HG03060 (cell line): Measurements from ENCODE around the gene CPLX3.

ENCODE experiments used
- ATAC-seq: cut with Tn5 transposase; IDR thresholded peaks from one replicate; pipeline ENCODE4 v1.9.1; 2021; ENCODE audit warnings: low read depth, moderate number of reproducible peaks; ENCODE audit not compliant: unreplicated experiment

Gene CPLX3

DNA sequence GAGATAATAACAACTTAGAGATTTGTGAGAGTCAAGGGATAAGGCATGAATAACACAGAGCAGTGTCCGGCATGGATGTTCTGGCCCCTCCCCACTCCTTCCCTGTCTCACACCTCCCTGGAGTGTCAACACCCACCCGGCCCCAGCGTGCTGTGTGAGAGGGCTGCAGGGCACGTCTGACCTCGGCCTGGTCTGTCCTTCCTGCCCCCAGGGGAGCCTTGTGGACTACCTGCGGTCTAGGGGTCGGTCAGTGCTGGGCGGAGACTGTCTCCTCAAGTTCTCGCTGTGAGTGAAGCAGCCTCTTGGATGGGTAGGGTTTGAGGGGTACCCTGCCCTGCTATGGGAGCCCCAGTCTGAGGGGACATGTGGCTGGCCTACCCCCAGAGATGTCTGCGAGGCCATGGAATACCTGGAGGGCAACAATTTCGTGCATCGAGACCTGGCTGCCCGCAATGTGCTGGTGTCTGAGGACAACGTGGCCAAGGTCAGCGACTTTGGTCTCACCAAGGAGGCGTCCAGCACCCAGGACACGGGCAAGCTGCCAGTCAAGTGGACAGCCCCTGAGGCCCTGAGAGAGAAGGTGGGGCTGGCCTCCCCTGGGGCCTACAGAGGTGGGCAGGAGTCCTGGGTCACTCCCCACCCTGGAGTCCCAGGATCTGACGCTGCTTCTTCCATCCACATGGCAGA lies 25.0 kb upstream of the CPLX3 start:
- ATAC-seq: no peak

DNA sequence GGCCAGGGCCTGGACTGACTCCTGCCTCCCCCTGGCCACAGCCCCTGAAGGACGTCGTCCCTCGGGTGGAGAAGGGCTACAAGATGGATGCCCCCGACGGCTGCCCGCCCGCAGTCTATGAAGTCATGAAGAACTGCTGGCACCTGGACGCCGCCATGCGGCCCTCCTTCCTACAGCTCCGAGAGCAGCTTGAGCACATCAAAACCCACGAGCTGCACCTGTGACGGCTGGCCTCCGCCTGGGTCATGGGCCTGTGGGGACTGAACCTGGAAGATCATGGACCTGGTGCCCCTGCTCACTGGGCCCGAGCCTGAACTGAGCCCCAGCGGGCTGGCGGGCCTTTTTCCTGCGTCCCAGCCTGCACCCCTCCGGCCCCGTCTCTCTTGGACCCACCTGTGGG lies 24.1 kb upstream of the CPLX3 start:
- no peak for ATAC-seq

DNA sequence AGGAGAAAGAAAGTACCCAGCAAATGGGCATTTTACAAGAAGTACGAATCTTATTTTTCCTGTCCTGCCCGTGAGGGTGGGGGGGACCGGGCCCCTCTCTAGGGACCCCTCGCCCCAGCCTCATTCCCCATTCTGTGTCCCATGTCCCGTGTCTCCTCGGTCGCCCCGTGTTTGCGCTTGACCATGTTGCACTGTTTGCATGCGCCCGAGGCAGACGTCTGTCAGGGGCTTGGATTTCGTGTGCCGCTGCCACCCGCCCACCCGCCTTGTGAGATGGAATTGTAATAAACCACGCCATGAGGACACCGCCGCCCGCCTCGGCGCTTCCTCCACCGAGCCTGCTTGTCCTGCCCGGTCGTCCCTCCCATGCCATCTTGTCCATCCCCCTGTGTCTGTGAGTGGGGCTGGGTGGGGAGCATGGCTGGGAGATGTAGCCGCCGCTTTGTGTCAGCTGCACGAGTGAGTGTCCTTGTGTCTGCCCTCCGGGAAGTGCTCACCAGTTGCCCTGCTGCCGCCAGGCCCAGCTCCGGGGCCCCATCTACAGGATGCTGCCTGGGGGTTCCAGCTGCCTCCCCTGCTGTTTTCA lies 23.5 kb upstream of the CPLX3 start:
- ATAC-seq: no peak

DNA sequence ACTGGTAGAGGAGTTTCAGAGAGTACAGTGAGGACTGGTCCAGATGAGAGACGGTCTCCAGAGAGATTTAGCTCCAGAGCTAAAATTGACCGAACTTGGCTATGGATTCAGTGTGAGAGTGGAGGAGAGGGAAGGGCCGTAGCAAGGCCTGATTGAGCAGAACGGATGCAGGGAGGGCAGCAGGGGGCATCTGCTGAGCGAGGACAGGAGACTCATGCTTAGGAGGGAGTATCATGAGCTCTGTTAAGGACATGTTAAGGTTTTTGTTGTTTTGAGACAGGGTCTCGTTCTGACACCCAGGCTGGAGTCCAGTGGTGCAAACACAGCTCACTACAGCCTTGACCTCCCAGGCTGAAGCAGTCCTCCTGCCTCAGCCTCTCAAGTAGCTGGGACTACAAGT lies 21.5 kb upstream of the CPLX3 start:
- ATAC-seq: no peak

DNA sequence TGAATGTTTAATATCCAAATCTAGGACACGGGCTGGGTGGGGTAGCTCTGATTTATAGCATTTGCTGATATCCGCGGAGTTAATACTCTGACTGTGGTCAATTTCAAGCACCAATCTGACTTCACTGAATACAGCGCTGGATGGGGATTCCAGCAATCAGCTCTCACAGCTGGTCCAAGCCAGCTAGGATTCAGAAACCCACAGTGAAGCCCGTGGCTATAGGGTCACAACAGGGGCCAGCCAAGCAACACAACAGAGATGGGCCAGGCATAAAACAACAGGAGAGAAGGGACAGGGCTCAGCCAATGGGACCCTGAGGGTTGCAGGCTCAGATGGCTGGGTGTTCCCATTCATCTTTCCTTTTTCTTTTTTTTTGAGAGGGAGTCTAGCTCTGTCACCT lies 19.1 kb upstream of the CPLX3 start:
- ATAC-seq: no peak

DNA sequence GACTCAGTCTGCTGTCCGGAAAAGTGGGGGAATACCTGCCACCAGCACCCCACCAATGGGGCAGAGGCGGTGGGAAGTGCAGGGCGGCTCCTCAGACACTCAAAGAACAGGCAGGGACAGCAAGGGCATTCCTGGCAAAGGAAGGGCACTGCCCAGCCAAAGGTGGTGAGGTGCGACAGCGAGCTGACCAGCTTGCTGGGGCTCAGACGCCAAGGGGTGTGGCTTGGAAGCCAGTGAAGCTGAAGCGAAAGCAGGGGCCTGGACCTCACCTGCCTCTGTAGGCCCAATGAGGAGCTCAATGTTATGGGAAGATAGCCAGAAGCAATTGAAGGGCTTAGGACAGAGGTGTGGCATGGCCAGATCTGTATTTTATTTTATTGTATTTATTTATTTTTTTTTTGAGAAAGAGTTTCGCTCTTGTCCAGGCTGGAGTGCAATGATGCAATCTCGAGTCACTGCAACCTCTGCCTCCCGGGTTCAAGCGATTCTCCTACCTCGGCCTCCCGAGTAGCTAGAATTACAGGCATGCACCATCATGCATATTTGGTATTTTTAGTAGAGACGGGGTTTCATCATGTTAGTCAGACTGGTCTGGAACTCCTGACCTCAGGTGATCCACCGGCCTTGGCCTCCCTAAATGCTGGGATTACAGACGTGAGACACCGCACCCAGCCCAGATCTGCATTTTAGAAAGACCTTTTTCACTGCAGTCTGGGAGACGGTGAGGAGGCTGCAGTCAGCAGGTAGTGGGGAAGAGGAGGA lies 18.2 kb upstream of the CPLX3 start:
- ATAC-seq: no peak

DNA sequence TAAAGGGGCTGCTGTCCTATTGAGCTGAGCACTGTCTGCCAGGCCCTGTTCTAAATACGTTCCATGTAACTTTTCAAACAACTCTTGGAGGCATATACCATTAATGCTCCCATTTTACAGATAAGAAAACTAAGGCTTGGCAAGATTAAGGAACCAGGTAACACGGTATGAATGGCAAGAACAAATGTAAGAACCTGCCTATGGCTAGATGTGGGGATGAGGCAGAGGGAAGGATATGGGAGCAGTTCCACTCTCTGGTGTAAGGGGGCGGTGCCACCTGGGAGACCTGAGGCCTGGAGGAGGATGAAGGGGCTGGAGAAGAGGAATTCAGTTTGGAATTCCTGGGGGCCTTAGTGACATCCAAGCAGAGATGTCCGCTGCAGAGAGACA lies 17.6 kb upstream of the CPLX3 start:
- no peak for ATAC-seq

DNA sequence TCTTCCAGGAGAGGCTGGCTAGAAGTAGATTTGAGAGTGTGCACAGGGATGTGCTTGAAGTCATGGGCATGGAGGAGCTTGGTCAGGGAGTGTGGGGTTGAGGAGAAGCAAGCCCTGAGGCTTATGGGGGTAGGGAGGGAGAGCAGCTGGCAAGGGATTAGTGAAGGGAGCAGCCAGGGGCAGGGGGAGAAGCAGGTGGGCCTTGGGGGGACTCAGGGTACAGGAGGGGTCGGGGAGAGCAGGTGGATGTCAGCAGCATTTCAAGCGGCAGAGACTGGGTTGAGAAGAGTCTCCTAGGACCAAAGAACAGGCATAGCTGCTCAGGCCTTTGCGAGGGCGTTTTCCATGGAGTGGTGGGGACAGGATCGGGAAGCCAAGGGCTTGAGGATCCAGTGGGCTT lies 17.2 kb upstream of the CPLX3 start:
- ATAC-seq: no peak

DNA sequence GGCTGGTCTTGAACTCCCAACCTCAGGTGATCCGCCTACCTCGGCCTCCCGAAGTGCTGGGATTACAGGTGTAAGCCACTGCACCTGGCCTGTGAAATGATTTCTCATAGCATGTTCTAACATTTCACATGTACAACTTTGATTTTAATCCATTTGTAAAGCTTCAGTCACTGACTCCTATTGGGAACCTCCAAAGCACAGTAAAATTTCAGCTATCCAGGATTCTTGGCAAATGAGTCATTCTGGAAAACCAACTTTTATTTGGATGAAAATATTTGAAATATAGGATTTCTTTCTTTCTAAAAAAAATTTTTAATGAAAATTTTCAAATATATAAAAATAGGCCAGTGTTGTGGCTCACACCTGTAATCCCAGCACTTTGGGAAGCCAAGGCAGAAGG lies 16.5 kb upstream of the CPLX3 start:
- no peak for ATAC-seq

DNA sequence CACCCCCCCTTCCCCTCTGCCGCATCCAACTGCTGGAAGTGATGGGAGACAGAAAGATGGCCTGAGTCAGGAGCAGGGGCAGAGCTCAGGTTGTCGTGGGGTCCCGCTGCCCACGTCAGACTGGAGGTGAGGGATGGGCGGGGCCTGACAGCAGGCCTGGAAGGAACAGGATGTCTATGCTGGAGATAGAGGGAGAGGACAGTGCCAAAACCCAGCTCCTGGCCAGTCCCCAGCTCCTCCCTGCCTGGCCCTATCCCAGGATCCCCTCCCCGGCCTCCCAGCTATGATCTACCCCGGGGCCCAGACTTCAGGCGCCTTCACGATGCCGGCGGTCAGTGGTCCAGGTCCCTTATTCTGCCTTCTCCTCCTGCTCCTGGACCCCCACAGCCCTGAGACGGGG lies 13.9 kb upstream of the CPLX3 start, which contains the start of gene LMAN1L:
Gene LMAN1L (plus strand): TSS at position 303 of the 400 bp plus-strand sequence. CDS start 20 bp downstream, at position 323.
- no peak for ATAC-seq

DNA sequence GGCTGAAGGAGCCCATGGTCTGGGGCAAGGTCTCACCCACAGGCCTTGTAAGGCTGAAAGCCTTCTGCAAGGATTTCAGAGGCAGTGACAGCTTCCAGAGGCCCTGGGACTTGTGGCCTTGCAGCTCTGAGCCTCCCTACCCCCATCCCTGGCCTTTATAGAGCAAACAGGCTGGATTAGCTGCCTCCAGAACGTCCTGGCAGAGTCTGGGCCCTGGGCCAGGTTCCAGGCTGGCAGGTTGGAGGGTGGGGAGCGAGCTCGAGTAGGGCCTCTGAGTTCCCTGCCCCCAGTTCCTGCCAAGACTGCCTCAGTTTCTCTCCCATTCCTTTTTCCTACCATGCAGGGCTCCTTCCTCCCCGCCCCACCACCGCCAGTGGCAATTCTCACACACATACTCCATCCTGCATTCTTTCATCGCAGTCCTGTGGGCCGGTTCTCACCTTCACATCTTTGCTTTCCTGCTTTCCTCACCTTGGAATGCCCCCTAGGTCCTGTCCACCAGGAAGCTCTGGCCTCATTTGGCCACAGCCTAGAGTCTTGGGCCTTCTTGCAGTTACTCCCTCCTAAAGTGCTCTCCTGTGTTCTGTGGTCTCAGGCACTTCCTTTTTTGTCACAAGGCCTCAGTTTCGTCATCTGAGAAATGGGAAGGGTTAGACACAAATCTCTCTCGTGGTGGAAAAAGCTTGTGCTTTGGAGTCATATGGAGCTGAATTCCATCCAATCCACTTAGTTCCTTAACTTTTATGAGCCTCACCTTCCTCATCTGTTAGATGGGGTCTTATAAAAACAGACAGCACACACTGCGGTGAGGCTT lies 11.1 kb upstream of the CPLX3 start:
- no peak for ATAC-seq

DNA sequence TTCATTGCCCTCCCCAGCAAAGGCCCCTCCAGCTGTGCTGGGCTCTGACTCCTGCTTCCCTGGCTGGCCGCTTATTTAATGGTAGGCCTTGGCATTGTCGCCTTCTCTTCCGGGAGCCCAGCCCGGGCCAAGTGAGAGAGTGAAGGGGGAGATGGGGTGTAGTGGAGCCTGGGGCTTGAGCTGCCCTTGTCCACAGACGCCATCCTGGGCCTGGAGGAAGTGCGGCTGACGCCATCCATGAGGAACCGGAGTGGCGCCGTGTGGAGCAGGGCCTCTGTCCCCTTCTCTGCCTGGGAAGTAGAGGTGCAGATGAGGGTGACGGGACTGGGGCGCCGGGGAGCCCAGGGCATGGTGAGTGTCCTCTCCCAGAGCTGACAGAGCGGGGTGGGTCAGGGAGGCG lies 10.5 kb upstream of the CPLX3 start:
- ATAC-seq: no peak

DNA sequence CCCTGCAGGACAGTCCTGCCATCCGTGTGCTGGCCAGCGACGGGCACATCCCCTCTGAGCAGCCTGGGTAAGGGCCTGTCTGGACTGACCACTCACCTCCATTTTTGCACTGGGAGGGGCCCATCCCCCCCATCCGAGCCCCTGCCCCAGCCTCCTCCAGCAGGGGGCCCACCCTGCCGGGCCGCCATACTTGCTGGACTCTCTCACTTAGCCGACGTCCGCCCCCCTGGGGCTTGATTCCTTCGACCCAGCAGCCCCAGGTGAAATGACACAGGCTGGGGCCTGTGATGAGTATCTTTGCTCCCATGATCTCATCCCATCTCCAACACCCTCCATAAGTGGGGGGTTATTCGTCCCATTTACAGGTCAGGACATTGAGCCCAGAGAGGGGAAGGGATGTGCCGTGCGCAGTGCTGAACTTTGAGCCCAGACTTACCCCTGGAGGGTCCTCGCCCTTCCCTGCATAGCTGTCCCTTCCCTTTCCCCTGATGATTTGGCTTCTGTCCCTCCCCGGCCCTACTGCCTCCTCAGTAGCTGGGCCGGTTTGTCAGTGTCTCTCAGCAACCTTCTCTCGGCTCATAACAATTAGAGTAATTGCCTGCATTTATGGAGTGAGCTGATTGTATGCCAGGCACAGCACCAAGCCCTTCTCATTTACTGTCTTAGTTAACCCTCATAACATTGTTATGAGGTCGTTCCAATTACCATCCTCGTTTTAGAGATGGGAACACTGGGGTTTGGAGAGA lies 9.6 kb upstream of the CPLX3 start:
- no peak for ATAC-seq

DNA sequence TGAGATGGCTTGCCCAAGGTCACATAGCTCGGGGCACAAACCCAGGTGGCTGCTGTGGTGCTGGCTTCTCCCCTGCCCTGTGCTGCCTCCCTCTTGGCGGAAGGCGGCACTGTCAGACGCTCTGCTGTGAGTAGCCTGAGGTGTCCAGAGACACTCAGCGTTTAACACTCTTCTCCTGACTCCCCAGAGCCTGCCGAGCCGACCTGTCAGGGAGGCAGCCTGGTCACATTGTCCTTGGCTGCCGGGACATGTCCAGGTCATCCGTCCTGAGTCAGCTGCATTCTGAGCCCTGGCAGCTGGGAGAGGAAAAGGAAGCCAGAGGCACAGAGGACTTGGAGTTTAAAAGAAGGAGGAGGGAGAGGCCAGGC lies 9.1 kb upstream of the CPLX3 start:
- ATAC-seq: no peak

DNA sequence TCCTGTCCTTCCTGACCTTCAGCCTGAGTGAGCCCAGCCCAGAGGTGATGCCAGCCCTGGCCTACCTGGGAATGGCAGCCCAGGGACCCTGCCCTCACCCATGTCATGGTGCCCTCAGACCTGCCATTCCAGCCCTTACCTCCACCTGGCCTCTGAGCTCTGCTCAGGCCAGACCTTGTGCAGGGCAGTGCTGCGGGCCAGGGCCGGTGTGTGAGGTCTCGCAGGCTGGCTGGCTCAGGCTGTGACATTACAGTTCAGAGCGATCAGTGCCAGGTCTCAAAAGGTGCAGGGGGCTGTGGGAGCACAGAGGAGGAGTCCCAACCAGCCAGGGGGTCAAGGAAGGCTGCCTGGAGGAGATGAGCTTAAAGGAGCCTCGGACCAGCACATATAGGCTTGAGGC lies 6.4 kb upstream of the CPLX3 start:
- ATAC-seq: no peak

DNA sequence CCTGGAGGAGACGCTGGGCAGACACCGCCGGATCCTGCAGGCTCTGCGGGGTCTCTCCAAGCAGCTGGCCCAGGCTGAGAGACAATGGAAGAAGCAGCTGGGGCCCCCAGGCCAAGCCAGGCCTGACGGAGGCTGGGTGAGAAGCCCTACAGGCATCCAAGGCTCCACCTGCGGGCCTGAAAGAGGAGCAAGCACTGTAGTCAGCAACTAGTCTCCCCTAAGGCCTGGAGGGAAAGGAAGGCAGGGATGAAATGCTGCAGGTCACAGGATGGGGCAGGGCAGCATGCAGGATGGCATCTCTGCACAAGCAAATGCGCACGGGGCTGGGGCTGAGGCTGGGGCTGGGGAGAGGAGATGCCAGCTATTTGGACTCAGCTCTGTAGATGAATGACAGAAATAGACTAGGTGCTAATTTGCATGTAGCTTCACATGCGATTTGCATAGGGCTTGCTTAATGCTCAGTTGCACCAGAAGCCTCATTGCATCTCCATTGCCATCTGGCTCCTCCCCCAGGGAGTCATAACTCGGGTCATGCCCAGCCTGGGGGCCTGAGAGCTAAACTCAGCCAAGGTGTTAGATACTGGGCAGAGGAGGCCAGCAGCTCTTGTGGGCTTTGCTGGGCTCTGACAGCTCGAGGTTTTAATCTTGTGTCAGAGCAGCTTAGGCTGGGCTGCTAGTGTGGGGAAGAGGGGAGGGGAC lies 5.2 kb upstream of the CPLX3 start:
- no peak for ATAC-seq

DNA sequence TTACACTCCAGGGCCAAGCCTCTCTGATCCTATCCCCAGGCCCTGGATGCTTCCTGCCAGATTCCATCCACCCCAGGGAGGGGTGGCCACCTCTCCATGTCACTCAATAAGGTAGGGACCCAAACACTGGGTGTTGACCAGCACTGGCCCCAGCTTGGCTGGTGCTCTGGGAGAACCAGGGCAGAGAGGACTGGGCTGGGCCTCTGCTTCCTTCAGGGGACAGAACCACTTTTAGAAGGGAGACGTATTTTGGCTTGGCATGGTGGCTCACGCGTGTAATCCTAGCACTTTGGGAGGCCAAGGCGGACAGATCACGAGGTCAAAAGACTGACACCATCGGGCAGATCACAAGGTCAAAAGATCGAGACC lies 4.7 kb upstream of the CPLX3 start:
- ATAC-seq: no peak

DNA sequence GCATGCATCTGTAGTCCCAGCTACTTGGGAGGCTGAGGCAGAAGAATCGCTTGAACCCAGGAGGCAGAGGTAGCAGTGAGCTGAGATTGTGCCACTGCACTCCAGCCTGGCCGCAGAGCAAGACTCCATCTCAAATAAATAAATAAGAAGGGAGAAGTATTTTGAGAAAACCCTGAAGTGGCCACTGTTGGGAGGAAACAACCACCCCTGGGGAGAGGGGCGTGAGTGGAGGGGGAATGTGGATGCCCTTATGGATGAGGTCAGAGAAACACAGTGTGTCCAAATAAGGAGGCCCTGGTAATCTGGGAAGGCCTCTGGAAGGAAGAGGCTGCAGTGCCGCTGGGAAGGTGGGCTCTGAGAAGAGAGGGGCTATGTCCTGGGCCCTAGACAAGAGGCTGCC lies 4.2 kb upstream of the CPLX3 start:
- ATAC-seq: no peak

DNA sequence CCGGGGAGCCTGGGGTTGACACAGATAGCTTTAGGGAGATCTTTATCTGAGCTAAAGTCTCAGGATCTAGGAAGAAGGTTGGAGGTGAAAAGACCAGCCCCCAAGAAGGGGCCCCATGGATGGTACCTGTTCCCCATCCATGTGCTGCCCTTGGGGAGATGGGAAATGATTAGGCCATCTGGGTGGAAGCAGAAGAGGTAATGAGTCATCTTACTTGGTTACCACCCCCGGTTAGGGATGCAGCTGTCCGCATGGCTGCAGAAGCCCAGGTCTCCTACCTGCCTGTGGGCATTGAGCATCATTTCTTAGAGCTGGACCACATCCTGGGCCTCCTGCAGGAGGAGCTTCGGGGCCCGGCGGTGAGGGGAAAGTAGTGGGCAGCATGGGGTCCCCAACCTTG lies 3.1 kb upstream of the CPLX3 start:
- no peak for ATAC-seq

DNA sequence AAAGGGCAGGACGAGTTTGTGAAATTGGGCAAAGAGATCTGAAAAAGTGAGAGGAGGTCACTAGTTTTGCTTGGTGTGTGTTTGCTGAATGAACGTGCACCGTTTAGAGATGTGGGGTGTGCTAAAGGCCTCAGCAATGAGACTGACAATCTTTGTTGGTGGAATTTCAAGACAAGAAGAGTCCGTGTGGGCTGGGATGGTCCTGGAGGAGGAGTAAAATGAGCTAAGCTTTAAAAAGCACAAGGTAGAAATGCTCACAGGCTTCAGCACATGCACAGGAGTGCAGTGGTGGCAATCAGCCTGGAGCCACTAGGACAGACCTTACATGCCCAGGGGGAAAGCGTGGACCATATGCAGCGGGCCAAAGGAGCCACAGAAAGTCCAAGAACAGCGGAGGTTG lies 1.5 kb upstream of the CPLX3 start:
- no peak for ATAC-seq
